Anterior cingulate cortex (tissue), 58 donors: ENCODE data around the gene AKR1C1.
"Not testable (repeated sequence)": the region's sequence is repeated elsewhere in the genome, so short reads cannot be mapped to it uniquely, and the experiment has no call there.

Experiments used
- DNase-seq, 58 donors: peaks; one replicate each; lab custom pipeline; 2025; lab: John Stamatoyannopoulos, UW

AKR1C1 gene

GRCh38 chr10:4981722-4982471, 18.7 kb downstream of the AKR1C1 start:
- no peak for DNase-seq

- no peak for DNase-seq
Observed at GRCh38 chr10:4982764-4983226, 19.6 kb downstream of the AKR1C1 start.

GRCh38 chr10:4983615-4984216, 20.5 kb downstream of the AKR1C1 start:
- DNase-seq: no peak

- DNase-seq: no peak
Observed at GRCh38 chr10:4984223-4984622, 21.0 kb downstream of the AKR1C1 start.

- no peak for DNase-seq
Observed at GRCh38 chr10:4984971-4985594, 21.9 kb downstream of the AKR1C1 start.

- DNase-seq: not testable (repeated sequence)
Observed at GRCh38 chr10:4988000-4988641, 24.9 kb downstream of the AKR1C1 start.

- DNase-seq: no peak
Observed at GRCh38 chr10:4990217-4990616, 27.0 kb downstream of the AKR1C1 start.

GRCh38 chr10:4991463-4991862, 28.2 kb downstream of the AKR1C1 start:
- DNase-seq: not testable (repeated sequence)

GRCh38 chr10:4992564-4992963, 29.3 kb downstream of the AKR1C1 start:
- not testable (repeated sequence) for DNase-seq

GRCh38 chr10:4994260-4994659, 31.0 kb downstream of the AKR1C1 start:
- not testable (repeated sequence) for DNase-seq

GRCh38 chr10:4998671-4999070, 35.5 kb downstream of the AKR1C1 start:
- no peak for DNase-seq

GRCh38 chr10:5002013-5002727, 39.0 kb downstream of the AKR1C1 start:
- no peak for DNase-seq

GRCh38 chr10:5003127-5004029, 40.2 kb downstream of the AKR1C1 start, which contains the start of gene AKR1C2:
AKR1C2 (minus strand) TSS chr10:5003857; CDS start chr10:5003835, 22 bp downstream.
- not testable (repeated sequence) for DNase-seq

GRCh38 chr10:5004030-5004385, 40.8 kb downstream of the AKR1C1 start:
- not testable (repeated sequence) for DNase-seq

- DNase-seq: not testable (repeated sequence)
Observed at GRCh38 chr10:5004501-5004900, 41.3 kb downstream of the AKR1C1 start.

- not testable (repeated sequence) for DNase-seq
Observed at GRCh38 chr10:5008857-5009548, 45.8 kb downstream of the AKR1C1 start.

GRCh38 chr10:5010043-5010442, 46.8 kb downstream of the AKR1C1 start:
- DNase-seq: not testable (repeated sequence)

- DNase-seq: not testable (repeated sequence)
Observed at GRCh38 chr10:5011392-5011791, 48.2 kb downstream of the AKR1C1 start.

- no peak for DNase-seq
Observed at GRCh38 chr10:5012595-5012994, 49.4 kb downstream of the AKR1C1 start.
